Femur (tissue), 1 donor: ENCODE measurements around the gene SV2B.

Source experiments
- DNase-seq: peaks from one replicate; pipeline ENCODE4 v3.0.0-alpha.2; 2017

The SV2B gene

DNA sequence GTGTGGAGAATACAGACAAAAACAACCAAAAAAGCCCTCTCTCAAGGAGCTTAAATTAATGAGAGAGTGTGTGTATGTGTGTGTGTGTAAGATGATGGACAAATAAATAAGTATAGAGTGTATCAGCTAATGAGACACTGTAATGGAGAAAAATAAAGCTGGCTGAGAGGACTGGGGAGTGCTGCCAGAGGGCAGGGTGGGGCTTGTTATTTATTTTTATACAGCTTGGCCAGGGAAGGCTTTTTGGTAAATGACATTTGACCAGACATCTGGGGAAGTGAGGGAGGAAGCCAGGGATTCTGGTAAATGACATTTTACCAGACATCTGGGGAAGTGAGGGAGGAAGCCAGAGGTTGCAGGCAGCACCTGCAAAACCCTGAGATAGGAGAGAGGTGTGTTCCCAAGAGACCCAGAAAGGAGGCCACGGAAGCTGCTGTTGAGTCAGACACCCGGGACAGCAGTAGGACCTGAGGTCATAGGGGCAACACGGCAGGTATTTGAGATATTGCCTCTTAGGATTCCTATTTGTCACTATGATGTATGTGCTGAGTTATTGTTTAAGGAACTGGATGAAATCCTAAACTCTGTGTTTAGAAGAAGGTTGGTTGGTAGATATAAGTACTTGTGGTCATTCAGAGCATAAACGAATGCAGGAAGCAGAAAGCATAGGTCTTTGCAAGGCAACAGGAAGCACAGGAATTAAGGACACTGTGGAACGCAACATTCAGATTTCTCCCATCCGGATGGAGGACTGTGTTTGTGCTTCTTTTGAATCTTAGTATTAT, 2.7 kb downstream of the SV2B start:
- DNase-seq = no peak

DNA sequence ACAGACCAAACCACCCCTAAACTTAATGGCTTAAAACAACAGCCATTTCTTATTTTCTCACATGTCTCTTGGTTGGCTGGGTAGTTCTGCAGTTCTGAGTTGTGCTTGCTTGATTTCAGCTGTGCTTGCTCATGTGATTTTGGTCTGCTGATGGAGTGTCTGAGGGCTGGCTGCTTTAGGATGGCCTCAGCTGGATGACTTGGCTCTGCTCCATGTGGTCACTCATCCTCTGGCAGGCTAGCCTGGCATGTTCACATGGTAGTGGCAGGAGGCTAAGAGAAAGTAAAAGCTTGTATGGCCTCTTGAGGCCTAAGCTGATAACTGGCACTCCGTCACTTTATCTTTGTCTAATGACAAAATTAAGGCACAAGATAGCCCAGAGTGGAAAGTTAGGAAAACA, 4.1 kb downstream of the SV2B start:
- DNase-seq = peak; percentile 34

- DNase-seq = no peak
Measured at GRCh38 chr15:91108421-91108820, 8.4 kb downstream of the SV2B start.

DNA sequence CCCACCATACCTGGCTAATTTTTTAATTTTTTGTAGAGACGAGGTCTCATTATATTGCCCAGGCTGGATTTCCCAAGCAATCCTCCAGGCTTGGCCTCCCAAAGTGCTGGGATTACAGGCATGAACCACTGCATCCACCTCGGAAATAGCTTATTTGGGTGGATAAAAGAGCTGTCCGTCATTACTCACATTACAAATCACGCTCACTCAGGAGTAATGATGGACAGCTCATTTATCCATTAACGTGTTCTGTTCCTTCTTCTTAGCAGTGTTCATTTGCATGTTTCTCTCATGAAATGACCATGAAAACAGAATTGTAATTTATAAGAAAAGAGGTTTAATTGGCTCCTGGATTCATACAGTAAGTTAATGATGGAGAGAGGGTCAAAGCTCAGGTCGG, 9.8 kb downstream of the SV2B start:
- no peak for DNase-seq

- no peak for DNase-seq
Measured at GRCh38 chr15:91110407-91110806, 10.3 kb downstream of the SV2B start.

DNA sequence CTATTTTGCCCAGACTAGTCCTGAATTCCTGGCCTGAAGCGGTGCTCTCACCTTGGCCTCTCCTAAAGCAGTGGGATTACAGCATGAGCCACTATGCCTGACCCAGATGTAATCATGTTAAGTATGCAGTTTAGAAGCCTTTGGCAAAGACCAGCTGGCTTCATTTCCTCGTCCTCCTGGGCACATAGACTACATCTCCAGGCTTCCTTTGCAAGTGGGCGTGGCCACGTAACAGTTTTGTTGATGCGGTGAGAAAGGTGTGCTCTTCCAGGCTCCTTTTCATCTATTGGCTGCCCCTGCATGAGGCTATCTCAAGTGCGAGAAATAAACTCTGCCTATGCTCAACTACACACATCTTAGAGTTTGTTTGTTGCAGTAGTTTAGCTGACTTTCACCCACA, 13.0 kb downstream of the SV2B start:
- no peak for DNase-seq

DNA sequence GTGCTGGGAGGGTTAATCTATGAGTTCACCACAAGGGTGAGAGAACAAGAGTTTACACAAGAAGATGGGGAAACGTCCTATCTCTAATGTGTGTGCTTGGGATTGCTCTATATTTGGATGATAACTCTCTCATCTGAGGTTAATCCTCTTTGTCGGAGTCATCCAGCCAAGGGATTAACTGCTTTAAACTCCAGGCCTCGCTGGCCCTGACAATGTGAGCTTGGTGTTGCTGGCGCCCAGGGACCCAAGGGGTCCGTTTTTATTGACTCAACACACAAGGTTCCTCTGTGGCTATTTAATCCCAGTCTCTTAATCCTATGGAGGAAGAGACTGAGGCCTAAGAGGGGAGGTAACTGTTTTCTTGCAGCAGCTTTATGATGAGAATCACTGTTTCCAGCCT, 14.2 kb downstream of the SV2B start:
- DNase-seq = no peak

- no peak for DNase-seq
Measured at GRCh38 chr15:91116113-91117067, 16.3 kb downstream of the SV2B start.

DNA sequence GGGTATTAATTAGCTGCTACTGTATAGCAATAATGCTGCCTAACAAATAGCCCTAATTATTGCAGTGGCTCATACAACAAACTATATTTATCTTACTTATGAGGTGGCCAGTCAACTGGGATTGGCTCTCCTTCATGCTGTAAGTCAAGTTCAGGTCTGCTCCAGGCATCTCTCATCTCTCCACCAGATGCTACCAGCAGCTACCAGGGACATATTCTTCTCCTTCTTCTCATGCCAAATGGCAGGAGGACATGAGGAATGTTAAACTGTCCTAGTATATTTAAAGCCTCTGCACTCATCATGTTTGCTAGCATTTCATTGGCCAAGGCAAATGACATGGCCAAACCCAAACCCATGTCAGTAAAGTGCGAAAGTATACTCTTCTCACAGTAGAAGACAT, 17.3 kb downstream of the SV2B start:
- DNase-seq = no peak

DNA sequence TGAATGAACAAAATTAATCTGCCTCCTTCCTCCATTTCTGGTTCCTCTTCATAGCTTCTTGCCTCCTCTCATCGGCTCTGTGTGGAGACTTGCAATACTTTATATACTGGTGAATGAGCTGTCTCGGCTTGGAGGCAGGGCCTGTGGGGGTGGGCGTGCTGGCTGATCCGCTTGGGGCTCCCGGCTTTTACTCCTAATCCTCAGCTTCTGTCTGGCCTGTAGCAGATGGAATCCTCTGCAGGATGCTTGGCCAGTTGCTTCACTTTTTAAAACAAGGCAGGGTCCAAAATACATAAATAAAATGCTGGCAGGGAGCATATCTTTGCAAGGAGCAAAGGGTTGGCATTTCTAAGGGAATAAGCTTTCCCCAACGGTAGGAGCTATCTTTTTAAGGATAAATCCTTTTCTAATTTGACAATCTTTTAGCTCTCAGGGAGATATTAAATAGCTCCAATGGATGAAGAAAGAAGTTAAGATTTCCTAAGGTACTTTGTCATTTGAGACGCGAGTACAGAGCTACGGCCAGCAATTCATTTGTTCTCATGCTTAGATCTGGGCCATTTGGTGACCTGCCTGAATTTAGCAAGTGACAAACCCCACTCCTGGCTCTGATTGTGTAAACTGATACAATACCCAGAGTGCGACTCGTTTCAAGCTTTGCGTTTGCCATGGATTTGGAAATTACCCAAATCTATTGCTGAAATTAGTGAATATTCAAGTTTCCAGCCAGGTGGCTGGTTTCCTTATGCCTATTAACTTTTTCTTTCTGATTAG, 18.9 kb downstream of the SV2B start:
- no peak for DNase-seq

DNA sequence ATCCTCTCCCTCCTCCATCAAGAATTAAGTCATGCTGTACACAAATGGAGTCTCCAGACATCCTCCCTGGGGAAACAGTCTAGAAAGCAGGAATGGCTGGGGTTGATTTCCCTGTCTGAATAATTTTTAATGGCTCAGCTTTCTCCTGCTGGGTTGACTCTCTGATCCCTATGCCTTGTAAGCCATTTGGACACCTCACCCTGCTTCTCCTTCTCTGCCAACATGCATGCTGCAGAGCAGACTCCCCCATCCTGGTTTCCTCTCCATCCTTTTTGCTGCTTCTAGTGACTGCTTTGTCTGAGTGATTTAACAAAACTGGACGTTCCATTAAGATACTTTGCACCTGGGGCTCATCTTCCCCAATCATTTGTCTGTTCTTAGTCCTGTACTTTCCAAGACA, 22.2 kb downstream of the SV2B start:
- DNase-seq = no peak

DNA sequence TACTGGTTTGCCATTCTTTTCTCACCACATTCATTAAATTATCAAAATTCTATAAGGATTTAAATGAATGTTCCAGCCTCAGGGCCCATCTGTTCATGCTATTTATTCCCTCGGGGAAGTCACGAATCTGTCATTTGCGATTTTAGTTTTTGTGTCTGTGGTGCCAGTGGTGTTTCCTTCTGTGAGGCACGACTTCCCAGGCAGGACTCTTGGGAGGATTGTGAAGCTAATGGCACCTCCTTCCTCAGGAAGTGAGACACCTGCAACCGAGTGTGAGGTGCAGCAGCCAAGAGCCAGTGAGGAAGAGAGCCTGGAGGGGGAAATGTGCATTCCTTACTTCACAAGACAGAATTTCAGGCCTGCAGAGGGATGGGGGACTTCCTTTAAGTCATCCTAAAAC, 24.1 kb downstream of the SV2B start:
- DNase-seq = no peak

GRCh38 chr15:91125162-91125561, 25.1 kb downstream of the SV2B start:
- no peak for DNase-seq

DNA sequence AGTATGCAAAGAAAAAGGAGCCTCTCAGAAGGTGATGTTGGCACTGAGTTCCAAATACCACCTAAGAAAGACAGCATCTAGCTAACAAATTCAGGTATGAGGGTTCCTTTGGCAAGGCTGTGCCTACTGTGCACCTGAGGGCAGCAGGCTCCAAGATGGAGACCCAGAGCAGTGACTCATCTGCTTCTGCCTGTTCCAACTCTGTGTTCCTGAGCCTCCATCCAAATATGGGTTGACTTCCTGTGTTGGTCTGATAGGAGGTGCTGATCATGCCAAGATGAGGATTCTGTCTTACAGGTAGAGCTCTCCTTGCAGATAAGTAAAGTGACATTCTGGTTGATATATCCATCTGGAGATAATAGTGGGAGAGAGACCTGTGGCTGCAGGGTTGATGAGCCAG, 26.0 kb downstream of the SV2B start:
- DNase-seq = no peak

- no peak for DNase-seq
Measured at GRCh38 chr15:91127236-91127955, 27.3 kb downstream of the SV2B start.

GRCh38 chr15:91128016-91128415, 28.0 kb downstream of the SV2B start:
- DNase-seq = no peak

- DNase-seq = no peak
Measured at GRCh38 chr15:91129436-91129835, 29.4 kb downstream of the SV2B start.

- no peak for DNase-seq
Measured at GRCh38 chr15:91132079-91132478, 32.0 kb downstream of the SV2B start.

DNA sequence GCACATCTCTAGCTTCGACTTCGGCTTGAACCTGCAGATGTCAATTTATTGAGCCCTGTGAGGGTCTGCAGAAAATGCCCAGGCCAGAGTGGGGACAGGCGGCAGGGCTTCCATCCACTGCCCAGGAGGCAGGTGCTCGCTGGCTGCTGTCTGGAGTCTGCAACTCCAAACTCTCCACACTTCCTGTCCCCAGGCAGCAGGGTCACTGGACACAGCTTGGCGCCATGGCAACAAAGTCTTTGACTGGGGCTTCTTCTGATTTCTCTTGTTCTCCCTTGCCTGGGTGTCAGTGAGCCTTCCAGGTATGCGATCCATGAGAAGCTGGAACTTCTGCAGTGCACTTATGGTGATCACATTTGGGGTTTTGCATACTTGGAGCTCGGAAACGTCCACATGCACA, 33.5 kb downstream of the SV2B start:
- DNase-seq = no peak

- DNase-seq = no peak
Measured at GRCh38 chr15:91135201-91136130, 35.4 kb downstream of the SV2B start.

- DNase-seq = no peak
Measured at GRCh38 chr15:91136386-91136923, 36.4 kb downstream of the SV2B start.
